CD4-positive, CD25-positive, alpha-beta regulatory T cell (primary cell): Measurements from ENCODE around the gene FHOD1. TPM values are rescaled to one million over a fixed set of nuclear protein-coding genes. Genes with fewer than 3 reads are reported as not detected.

ENCODE experiments used
- ATAC-seq, 2 donors: fragments of 150-1000 bp; cut with Tn5 transposase; one replicate each; pipeline ENCODE4 v1.10.0; 2021; ENCODE audit warnings: low read depth in 2 of 2, moderate number of reproducible peaks in 2 of 2, moderate library complexity in 1 of 2
- DNase-seq, 3 donors: peaks; one replicate each; pipeline versions ENCODE4 v3.0.0 to v3.0.0-alpha.2; 2012 to 2022; ENCODE audit warnings: mixed read lengths in 1 of 3
- H3K27ac ChIP-seq: one replicate; pipeline ENCODE4 v1.7.0; 2013; ENCODE audit warnings: mild to moderate bottlenecking, low read length; ENCODE audit not compliant: insufficient read depth, poor library complexity, severe bottlenecking
- H3K27me3 ChIP-seq: one replicate; pipeline ENCODE4 v1.7.0; 2013; ENCODE audit warnings: low read length; ENCODE audit not compliant: control insufficient read depth, insufficient read depth
- H3K36me3 ChIP-seq: one replicate; pipeline ENCODE4 v1.7.0; 2013; ENCODE audit warnings: mild to moderate bottlenecking, low read length, moderate library complexity; ENCODE audit not compliant: control insufficient read depth, insufficient read depth
- H3K4me1 ChIP-seq: 2 replicates; pipeline ENCODE4 v1.7.0; 2013; ENCODE audit warnings: mild to moderate bottlenecking, low read length; ENCODE audit not compliant: insufficient read depth, control insufficient read depth, poor library complexity, severe bottlenecking
- H3K4me3 ChIP-seq: one replicate; pipeline ENCODE4 v1.7.0; 2013; ENCODE audit warnings: low read depth, mild to moderate bottlenecking, low read length, moderate library complexity
- H3K9me3 ChIP-seq, 2 experiments: 1 replicate in 1 of 2; 2 replicates in 1 of 2; pipeline ENCODE4 v1.7.0; 2013; ENCODE audit warnings: low read length in 2 of 2, mild to moderate bottlenecking in 1 of 2, moderate library complexity in 1 of 2; ENCODE audit not compliant: control insufficient read depth in 2 of 2
- H3K27ac Mint-ChIP-seq, 3 donors: one replicate each; pipeline ENCODE4 v1.8.0; 2020 to 2022; ENCODE audit warnings: mild to moderate bottlenecking in 3 of 3, mixed read lengths in 3 of 3, moderate library complexity in 2 of 3
- H3K27me3 Mint-ChIP-seq: one replicate; pipeline ENCODE4 v1.8.0; 2022; ENCODE audit warnings: mild to moderate bottlenecking, mixed read lengths
- H3K36me3 Mint-ChIP-seq: one replicate; pipeline ENCODE4 v1.8.0; 2020; ENCODE audit warnings: mixed read lengths
- H3K4me1 Mint-ChIP-seq, 4 donors: one replicate each; pipeline ENCODE4 v1.8.0; 2020 to 2022; ENCODE audit warnings: mixed read lengths in 4 of 4, mild to moderate bottlenecking in 1 of 4
- H3K4me3 Mint-ChIP-seq, 4 donors: one replicate each; pipeline ENCODE4 v1.8.0; 2020 to 2022; ENCODE audit warnings: mild to moderate bottlenecking in 4 of 4, mixed read lengths in 4 of 4, moderate library complexity in 3 of 4
- H3K9me3 Mint-ChIP-seq, 7 donors: one replicate each; pipeline ENCODE4 v1.8.0; 2020 to 2022; ENCODE audit warnings: mixed read lengths in 7 of 7, mild to moderate bottlenecking in 3 of 7, moderate library complexity in 2 of 7
- polyA plus RNA-seq, 4 donors: library from polyadenylated mRNA; unstranded; fragments of 300-500 nt; fragmentation: Illumina TruSeq; gene quantifications; one replicate each; pipeline ENCODE4 v1.2.3, GENCODE V29; 2021
- total RNA-seq: library from RNA; stranded (reverse); gene quantifications from one replicate; pipeline ENCODE4 v1.2.3, GENCODE V29; 2022

The FHOD1 gene
- 34.5 TPM for total RNA-seq
- polyA plus RNA-seq: 1 to 10 TPM; 1.9 to 4.5 (median 3.4) TPM

GRCh38 chr16:67247192-67248072, at the start of gene FHOD1:
FHOD1 (minus strand) TSS chr16:67247481; CDS start chr16:67247410, 71 bp downstream.
- H3K4me3 Mint-ChIP-seq: peak within 1 kb of the TSS; percentile 89 to 96 (median 91)
- ATAC-seq: peak; percentile 78 to 80
- Histone ChIP-seq H3K4me1 (peaks cover 56% of the 10 kb centered on the region), H3K9me3 (no peaks in the 10 kb centered on the region), H3K27ac (peak within 1 kb of the TSS; percentile 68), H3K4me3 (peak within 1 kb of the TSS; percentile 72), H3K27me3 (peaks cover 13% of the 10 kb centered on the region), H3K36me3 (no peaks in the 10 kb centered on the region)
- DNase-seq: peak; percentile 91 to 97 (median 93)
- peaks cover 31% of the 10 kb centered on the region for H3K27me3 Mint-ChIP-seq
- H3K9me3 Mint-ChIP-seq: no peaks in the 10 kb centered on the region
- H3K4me1 Mint-ChIP-seq: peaks cover 9 to 55% (median 32%) of the 10 kb centered on the region in 4 donors
- no peaks in the 10 kb centered on the region for H3K36me3 Mint-ChIP-seq
- H3K27ac Mint-ChIP-seq: peak within 1 kb of the TSS; percentile 80 to 93 (median 91)

DNA sequence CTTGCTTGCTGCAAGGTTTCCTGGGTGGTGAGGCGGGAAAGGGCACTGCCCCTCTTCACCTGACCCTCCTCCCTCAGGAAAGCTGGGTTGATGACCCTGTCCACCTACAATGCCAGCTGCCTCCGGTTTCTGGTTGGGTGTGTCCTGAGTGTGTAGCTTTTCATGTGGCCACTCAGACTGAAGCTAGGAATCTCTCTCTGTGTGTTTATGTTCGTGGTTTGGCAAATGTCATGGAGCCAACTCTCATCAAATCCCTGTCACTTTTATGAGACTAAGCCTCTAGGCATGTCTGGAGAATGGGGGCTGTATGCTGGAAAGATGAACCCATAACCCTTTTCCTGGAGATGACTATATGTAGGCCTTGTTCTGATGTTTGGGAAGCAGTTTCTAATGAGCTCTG, 49.1 kb upstream of the FHOD1 start:
- Mint-ChIP-seq H3K9me3 (no peaks in the 10 kb centered on the region), H3K4me1 (peaks cover 0 to 4% (median 0%) of the 10 kb centered on the region in 4 donors), H3K36me3 (no peaks in the 10 kb centered on the region), H3K27ac (no peak overlapping the region), H3K27me3 (no peaks in the 10 kb centered on the region), H3K4me3 (no peak overlapping the region)
- ATAC-seq (no peak), DNase-seq (no peak)
- no peaks in the 10 kb centered on the region for H3K27me3 ChIP-seq
- no peaks in the 10 kb centered on the region for H3K36me3 ChIP-seq
- H3K27ac ChIP-seq: no peak overlapping the region
- H3K9me3 ChIP-seq: no peaks in the 10 kb centered on the region
- no peak overlapping the region for H3K4me3 ChIP-seq
- no peaks in the 10 kb centered on the region for H3K4me1 ChIP-seq

DNA sequence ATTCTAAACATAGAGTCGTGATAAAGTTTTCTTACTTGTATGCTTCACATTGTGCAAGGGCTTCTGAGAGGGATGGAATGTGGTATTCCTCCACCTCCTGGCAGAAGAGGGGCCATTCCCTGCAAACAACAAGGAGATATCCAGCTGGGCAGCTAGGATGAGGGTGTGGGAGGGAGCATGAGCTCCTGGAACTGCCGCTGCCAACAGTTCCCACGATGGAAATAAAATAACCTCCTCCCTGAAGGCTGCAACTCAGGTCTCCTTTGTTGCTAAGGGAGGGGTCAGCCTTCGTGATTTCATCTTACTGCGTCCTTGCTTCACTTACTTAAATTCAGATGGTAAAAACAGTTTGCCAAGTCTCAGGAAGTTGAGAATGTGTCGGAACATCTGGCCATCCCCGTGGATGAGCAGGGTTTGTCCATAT, 47.7 kb upstream of the FHOD1 start:
- Histone ChIP-seq H3K4me3 (no peak overlapping the region), H3K27ac (no peak overlapping the region), H3K36me3 (no peaks in the 10 kb centered on the region), H3K9me3 (no peaks in the 10 kb centered on the region), H3K4me1 (no peaks in the 10 kb centered on the region), H3K27me3 (no peaks in the 10 kb centered on the region)
- ATAC-seq (no peak), DNase-seq (no peak)
- Mint-ChIP-seq H3K9me3 (no peaks in the 10 kb centered on the region), H3K4me3 (no peak overlapping the region), H3K36me3 (no peaks in the 10 kb centered on the region), H3K27me3 (no peaks in the 10 kb centered on the region), H3K4me1 (peaks cover 0 to 4% (median 0%) of the 10 kb centered on the region in 4 donors), H3K27ac (peak overlapping the region in 1 of 3 donors; percentile 63)

GRCh38 chr16:67294171-67294757, 47.0 kb upstream of the FHOD1 start:
- Mint-ChIP-seq H3K27ac (no peak overlapping the region), H3K27me3 (no peaks in the 10 kb centered on the region), H3K9me3 (no peaks in the 10 kb centered on the region), H3K4me3 (no peak overlapping the region), H3K4me1 (peaks cover 0 to 6% (median 0%) of the 10 kb centered on the region in 4 donors), H3K36me3 (no peaks in the 10 kb centered on the region)
- H3K27me3 ChIP-seq: no peaks in the 10 kb centered on the region
- H3K9me3 ChIP-seq: no peaks in the 10 kb centered on the region
- H3K36me3 ChIP-seq: no peaks in the 10 kb centered on the region
- no peak for ATAC-seq
- no peak overlapping the region for H3K4me3 ChIP-seq
- no peaks in the 10 kb centered on the region for H3K4me1 ChIP-seq
- no peak overlapping the region for H3K27ac ChIP-seq
- DNase-seq: no peak

- H3K4me3 Mint-ChIP-seq: no peak overlapping the region
- H3K27me3 Mint-ChIP-seq: no peaks in the 10 kb centered on the region
- H3K27ac ChIP-seq: no peak overlapping the region
- no peak overlapping the region for H3K4me3 ChIP-seq
- H3K9me3 ChIP-seq: no peaks in the 10 kb centered on the region
- H3K36me3 ChIP-seq: no peaks in the 10 kb centered on the region
- H3K4me1 Mint-ChIP-seq: peaks cover 0 to 6% (median 0%) of the 10 kb centered on the region in 4 donors
- ATAC-seq: no peak
- no peaks in the 10 kb centered on the region for H3K36me3 Mint-ChIP-seq
- DNase-seq: no peak
- H3K27ac Mint-ChIP-seq: no peak overlapping the region
- no peaks in the 10 kb centered on the region for H3K4me1 ChIP-seq
- no peaks in the 10 kb centered on the region for H3K9me3 Mint-ChIP-seq
- no peaks in the 10 kb centered on the region for H3K27me3 ChIP-seq
These were observed 44.2 kb upstream of the FHOD1 start for GRCh38 chr16:67291461-67291860.

- no peaks in the 10 kb centered on the region for H3K27me3 Mint-ChIP-seq
- ATAC-seq (no peak), DNase-seq (no peak)
- H3K4me1 ChIP-seq: no peaks in the 10 kb centered on the region
- H3K27ac ChIP-seq: no peak overlapping the region
- no peaks in the 10 kb centered on the region for H3K9me3 ChIP-seq
- H3K36me3 Mint-ChIP-seq: peaks cover 6% of the 10 kb centered on the region
- no peak overlapping the region for H3K27ac Mint-ChIP-seq
- no peak overlapping the region for H3K4me3 ChIP-seq
- H3K27me3 ChIP-seq: no peaks in the 10 kb centered on the region
- no peaks in the 10 kb centered on the region for H3K36me3 ChIP-seq
- no peak overlapping the region for H3K4me3 Mint-ChIP-seq
- H3K4me1 Mint-ChIP-seq: peaks cover 0 to 3% (median 0%) of the 10 kb centered on the region in 4 donors
- no peaks in the 10 kb centered on the region for H3K9me3 Mint-ChIP-seq
These were observed 40.7 kb upstream of the FHOD1 start for GRCh38 chr16:67287960-67288359.

DNA sequence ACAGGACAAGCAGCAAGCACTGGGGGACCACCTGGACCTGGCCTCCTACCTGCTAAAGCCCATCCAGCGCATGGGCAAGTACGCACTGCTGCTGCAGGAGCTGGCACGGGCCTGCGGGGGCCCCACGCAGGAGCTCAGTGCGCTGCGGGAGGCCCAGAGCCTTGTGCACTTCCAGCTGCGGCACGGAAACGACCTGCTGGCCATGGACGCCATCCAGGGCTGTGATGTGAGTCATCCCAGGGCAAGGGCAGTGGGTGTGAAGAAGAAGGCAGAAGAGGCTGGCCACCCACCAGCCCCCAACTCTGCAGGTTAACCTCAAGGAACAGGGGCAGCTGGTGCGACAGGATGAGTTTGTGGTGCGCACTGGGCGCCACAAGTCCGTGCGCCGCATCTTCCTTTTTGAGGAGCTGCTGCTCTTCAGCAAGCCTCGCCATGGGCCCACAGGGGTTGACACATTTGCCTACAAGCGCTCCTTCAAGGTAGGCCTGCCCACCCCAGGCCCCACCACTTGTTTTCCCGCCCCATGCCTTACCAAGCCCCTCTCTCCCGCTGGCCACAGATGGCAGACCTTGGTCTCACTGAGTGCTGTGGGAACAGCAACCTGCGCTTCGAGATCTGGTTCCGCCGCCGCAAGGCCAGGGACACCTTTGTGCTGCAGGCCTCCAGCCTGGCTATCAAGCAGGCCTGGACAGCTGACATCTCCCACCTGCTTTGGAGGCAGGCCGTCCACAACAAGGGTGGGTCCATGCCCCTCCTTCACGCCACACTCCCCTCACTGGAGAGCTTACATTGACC, 39.4 kb upstream of the FHOD1 start:
- no peak for DNase-seq
- no peak overlapping the region for H3K4me3 ChIP-seq
- H3K4me1 ChIP-seq: no peaks in the 10 kb centered on the region
- Mint-ChIP-seq H3K4me1 (peaks cover 0 to 3% (median 0%) of the 10 kb centered on the region in 4 donors), H3K27ac (no peak overlapping the region), H3K27me3 (no peaks in the 10 kb centered on the region), H3K4me3 (no peak overlapping the region), H3K36me3 (peaks cover 6% of the 10 kb centered on the region), H3K9me3 (no peaks in the 10 kb centered on the region)
- no peaks in the 10 kb centered on the region for H3K9me3 ChIP-seq
- no peaks in the 10 kb centered on the region for H3K36me3 ChIP-seq
- H3K27me3 ChIP-seq: no peaks in the 10 kb centered on the region
- no peak for ATAC-seq
- H3K27ac ChIP-seq: no peak overlapping the region
